Measurements from ENCODE around the gene SYNGR2. TPM values are rescaled to one million over a fixed set of nuclear protein-coding genes. Genes with fewer than 3 reads are reported as not detected.

The SYNGR2 gene
- total RNA-seq, 1 experiment from 2014 or later = 148 TPM

DNA sequence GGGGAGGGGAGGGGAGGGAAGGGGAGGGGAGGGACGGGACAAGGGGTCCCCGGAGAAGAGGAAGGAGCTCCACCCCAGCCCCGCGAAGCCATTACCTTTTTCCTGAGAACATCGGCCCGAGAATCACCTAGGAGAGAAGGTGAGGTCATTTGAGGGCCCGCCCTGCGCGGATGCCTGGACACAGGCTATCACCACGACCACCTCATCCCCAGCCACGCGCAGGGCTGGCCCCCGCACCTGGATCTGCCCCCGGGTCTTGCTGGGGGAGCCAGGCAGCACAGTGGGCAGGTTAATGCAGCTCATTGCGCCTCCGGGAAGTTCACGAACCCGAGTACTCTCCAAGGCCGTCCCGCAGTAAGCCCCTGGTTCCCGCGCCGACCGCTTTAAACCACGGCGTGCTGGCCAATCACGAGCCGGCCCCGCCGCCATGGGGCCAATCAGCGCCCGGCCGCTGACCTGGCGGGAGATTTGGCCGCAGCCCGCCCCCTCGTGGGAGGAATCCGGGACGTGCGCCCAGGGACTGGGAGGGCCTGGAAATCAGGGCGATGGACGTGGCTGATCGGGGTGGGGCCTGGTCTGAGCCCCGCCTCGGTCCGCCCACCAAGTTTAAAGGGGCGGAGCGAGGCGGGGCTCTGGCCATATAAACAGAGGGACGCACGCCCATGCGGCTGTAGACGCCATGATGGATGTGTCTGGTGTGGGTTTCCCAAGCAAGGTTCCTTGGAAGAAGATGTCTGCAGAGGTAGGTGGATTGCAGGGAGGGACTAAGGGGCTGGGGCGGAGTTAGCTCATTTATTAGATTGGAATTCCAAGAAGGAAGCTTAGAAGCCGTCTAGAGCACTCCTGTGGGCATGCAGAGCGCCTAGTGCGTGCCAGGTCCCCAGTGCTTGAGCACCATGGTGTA is 18.6 kb downstream of the SYNGR2 start, which contains the start of the genes AFMID and TK1:
AFMID (plus strand) TSS at position 671 of the 904 bp plus-strand sequence; CDS start at position 680, 9 bp downstream.
TK1 (minus strand) TSS at position 361 of the 904 bp plus-strand sequence; CDS start at position 303, 58 bp downstream.
- no peaks in the 10 kb centered on the region for H3K9me2 ChIP-seq (ENCODE audit: insufficient read depth)
- peak within 1 kb of the TSS; percentile 94 to 95 for H3K4me3 ChIP-seq (replicated peaks in 1 of 2; ENCODE audit: low read depth in 1 of 2, low read length in 2 of 2)
- peak; percentile 88 for ATAC-seq
- peaks cover 22 to 55% of the 10 kb centered on the region in 2 experiments for H3K4me1 ChIP-seq (ENCODE audit: control insufficient read depth in 1 of 2, insufficient read depth in 2 of 2, low read length in 2 of 2)
- H3K9ac ChIP-seq (ENCODE audit: low read length) = peak within 1 kb of the TSS; percentile 98
- no peaks in the 10 kb centered on the region for H3K27me3 ChIP-seq (ENCODE audit: insufficient read depth, low read length)
- H3K9me3 ChIP-seq (ENCODE audit: control insufficient read depth in 1 of 2, insufficient read depth in 1 of 2, low read depth in 1 of 2, low read length in 2 of 2) = no peaks in the 10 kb centered on the region
- BruUV-seq (replicated peaks) = no TSS peak
- RAD21 ChIA-PET (ENCODE audit: low non-redundant PET in 1 of 2, low total read pairs in 2 of 2, uncharacterized antibody in 2 of 2, unreplicated experiment in 2 of 2) = interaction anchor here (0.5 to 1.4 kb wide), 6 partner anchors 20 to 102 kb away, joined by 3 to 9 read pairs (median 4); partner anchors contain the start of gene TMC6 (in 1 of the 2)
- DNase-seq (ENCODE audit: low read depth, low spot score) = peak; percentile 99
- 0 out of 2 replicates have a peak, but pooled peaks cover 3% of the 10 kb centered on the region for H4K20me1 ChIP-seq (ENCODE audit: insufficient read depth)
- H3K79me2 ChIP-seq (ENCODE audit: insufficient read depth, low read length) = peaks cover 79% of the 10 kb centered on the region
- peaks cover 30 to 42% of the 10 kb centered on the region in 2 experiments for H3K36me3 ChIP-seq (ENCODE audit: control insufficient read depth in 1 of 2, insufficient read depth in 2 of 2, low read length in 2 of 2)
- POLR2A ChIA-PET = interaction anchor here (0.6 to 4.1 kb wide), 35 partner anchors 9 to 229 kb away, joined by 3 to 77 read pairs (median 4); partner anchors contain the start of genes BIRC5, TMC6, TMC8 and TNRC6C
- peak within 1 kb of the TSS; percentile 99 for H3K4me2 ChIP-seq (ENCODE audit: low read length)
- no peak within 1 kb of the TSS for H2AFZ ChIP-seq (ENCODE audit: low read depth, low read length, poor library complexity, severe bottlenecking)
- peak within 1 kb of the TSS; percentile 78 for H3K27ac ChIP-seq (ENCODE audit: low read depth, low read length)
- intact Hi-C loops (cut with micrococcal nuclease) = loop anchor here (1.0 to 2.0 kb wide), 3 partner anchors 18 to 47 kb away; partner anchors contain the start of genes BIRC5 and SYNGR2
- CTCF ChIA-PET = interaction anchor here (0.8 to 2.8 kb wide), 18 partner anchors 9 to 235 kb away, joined by 3 to 14 read pairs (median 5); no protein-coding TSS in a partner anchor
- TF ChIP-seq TCF7L2 (IDR thresholded peaks at IDR 0.05; ENCODE audit: borderline replicate concordance, extremely low read depth, insufficient read depth, insufficient read length) (peak; percentile 30), POLR2A (IDR thresholded peaks at IDR 0.05; ENCODE audit: borderline replicate concordance, extremely low read depth, insufficient read depth, insufficient read length) (peak; percentile 99), SP1 (IDR thresholded peaks at IDR 0.05; ENCODE audit: low read depth) (peak; percentile 95), EZH2 (IDR thresholded peaks at IDR 0.05) (no peak), SIN3A (IDR thresholded peaks at IDR 0.05; ENCODE audit: low read depth) (peak; percentile 96), JUND (IDR thresholded peaks at IDR 0.05) (no peak), ELF1 (IDR thresholded peaks at IDR 0.05; ENCODE audit: borderline replicate concordance, low read depth) (no peak), EGR1 (IDR thresholded peaks at IDR 0.05; ENCODE audit: low read depth) (peak; percentile 88), ZFX (IDR thresholded peaks at IDR 0.05) (peak; percentile 33; the same call in 1 of the 2 replicates), POLR2AphosphoS5 (IDR thresholded peaks at IDR 0.05; ENCODE audit: low read depth, low read length) (peak; percentile 100), SRF (IDR thresholded peaks at IDR 0.05; ENCODE audit: low read depth) (no peak), ZNF274 (IDR thresholded peaks at IDR 0.05; ENCODE audit: low read depth, low read length) (no peak)
- TF ChIP-seq, protein P1, sequence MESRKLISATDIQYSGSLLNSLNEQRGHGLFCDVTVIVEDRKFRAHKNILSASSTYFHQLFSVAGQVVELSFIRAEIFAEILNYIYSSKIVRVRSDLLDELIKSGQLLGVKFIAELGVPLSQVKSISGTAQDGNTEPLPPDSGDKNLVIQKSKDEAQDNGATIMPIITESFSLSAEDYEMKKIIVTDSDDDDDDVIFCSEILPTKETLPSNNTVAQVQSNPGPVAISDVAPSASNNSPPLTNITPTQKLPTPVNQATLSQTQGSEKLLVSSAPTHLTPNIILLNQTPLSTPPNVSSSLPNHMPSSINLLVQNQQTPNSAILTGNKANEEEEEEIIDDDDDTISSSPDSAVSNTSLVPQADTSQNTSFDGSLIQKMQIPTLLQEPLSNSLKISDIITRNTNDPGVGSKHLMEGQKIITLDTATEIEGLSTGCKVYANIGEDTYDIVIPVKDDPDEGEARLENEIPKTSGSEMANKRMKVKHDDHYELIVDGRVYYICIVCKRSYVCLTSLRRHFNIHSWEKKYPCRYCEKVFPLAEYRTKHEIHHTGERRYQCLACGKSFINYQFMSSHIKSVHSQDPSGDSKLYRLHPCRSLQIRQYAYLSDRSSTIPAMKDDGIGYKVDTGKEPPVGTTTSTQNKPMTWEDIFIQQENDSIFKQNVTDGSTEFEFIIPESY (IDR thresholded peaks at IDR 0.05; ENCODE audit: extremely low read depth, insufficient replicate concordance, low read length) = peak; percentile 54
- TF ChIP-seq, protein P2, sequence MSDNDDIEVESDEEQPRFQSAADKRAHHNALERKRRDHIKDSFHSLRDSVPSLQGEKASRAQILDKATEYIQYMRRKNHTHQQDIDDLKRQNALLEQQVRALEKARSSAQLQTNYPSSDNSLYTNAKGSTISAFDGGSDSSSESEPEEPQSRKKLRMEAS (IDR thresholded peaks at IDR 0.05) = peak; percentile 89
- TF ChIP-seq, protein P3, sequence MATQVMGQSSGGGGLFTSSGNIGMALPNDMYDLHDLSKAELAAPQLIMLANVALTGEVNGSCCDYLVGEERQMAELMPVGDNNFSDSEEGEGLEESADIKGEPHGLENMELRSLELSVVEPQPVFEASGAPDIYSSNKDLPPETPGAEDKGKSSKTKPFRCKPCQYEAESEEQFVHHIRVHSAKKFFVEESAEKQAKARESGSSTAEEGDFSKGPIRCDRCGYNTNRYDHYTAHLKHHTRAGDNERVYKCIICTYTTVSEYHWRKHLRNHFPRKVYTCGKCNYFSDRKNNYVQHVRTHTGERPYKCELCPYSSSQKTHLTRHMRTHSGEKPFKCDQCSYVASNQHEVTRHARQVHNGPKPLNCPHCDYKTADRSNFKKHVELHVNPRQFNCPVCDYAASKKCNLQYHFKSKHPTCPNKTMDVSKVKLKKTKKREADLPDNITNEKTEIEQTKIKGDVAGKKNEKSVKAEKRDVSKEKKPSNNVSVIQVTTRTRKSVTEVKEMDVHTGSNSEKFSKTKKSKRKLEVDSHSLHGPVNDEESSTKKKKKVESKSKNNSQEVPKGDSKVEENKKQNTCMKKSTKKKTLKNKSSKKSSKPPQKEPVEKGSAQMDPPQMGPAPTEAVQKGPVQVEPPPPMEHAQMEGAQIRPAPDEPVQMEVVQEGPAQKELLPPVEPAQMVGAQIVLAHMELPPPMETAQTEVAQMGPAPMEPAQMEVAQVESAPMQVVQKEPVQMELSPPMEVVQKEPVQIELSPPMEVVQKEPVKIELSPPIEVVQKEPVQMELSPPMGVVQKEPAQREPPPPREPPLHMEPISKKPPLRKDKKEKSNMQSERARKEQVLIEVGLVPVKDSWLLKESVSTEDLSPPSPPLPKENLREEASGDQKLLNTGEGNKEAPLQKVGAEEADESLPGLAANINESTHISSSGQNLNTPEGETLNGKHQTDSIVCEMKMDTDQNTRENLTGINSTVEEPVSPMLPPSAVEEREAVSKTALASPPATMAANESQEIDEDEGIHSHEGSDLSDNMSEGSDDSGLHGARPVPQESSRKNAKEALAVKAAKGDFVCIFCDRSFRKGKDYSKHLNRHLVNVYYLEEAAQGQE (IDR thresholded peaks at IDR 0.05; ENCODE audit: low read depth) = no peak
- TF ChIP-seq, protein P4, sequence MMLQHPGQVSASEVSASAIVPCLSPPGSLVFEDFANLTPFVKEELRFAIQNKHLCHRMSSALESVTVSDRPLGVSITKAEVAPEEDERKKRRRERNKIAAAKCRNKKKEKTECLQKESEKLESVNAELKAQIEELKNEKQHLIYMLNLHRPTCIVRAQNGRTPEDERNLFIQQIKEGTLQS (IDR thresholded peaks at IDR 0.05) = no peak
- TF ChIP-seq, protein P5, sequence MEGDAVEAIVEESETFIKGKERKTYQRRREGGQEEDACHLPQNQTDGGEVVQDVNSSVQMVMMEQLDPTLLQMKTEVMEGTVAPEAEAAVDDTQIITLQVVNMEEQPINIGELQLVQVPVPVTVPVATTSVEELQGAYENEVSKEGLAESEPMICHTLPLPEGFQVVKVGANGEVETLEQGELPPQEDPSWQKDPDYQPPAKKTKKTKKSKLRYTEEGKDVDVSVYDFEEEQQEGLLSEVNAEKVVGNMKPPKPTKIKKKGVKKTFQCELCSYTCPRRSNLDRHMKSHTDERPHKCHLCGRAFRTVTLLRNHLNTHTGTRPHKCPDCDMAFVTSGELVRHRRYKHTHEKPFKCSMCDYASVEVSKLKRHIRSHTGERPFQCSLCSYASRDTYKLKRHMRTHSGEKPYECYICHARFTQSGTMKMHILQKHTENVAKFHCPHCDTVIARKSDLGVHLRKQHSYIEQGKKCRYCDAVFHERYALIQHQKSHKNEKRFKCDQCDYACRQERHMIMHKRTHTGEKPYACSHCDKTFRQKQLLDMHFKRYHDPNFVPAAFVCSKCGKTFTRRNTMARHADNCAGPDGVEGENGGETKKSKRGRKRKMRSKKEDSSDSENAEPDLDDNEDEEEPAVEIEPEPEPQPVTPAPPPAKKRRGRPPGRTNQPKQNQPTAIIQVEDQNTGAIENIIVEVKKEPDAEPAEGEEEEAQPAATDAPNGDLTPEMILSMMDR (IDR thresholded peaks at IDR 0.05 in 2 of 3, conservative IDR thresholded peaks at IDR 0.05 in 1 of 3; ENCODE audit: borderline replicate concordance in 1 of 3, insufficient read depth in 1 of 3, low read depth in 2 of 3, low read length in 2 of 3) = peak; percentile 34 to 95 (median 74); a peak in 5 of 6 replicates
